ENCODE measurements around the gene CREB5. TPM values are rescaled to one million over a fixed set of nuclear protein-coding genes. Genes with fewer than 3 reads are reported as not detected.

Gene CREB5
- polyA plus RNA-seq, 1 donor from 2014 or later: 3.7 TPM

GRCh38 chr7:28841766-28842165 lies 429.4 kb downstream of the CREB5 start:
- no peaks in the 10 kb centered on the region for H3K9me2 ChIP-seq (ENCODE audit: insufficient read depth, low read length)
- H3K27me3 ChIP-seq (ENCODE audit: insufficient read depth, low read depth, low read length): no peaks in the 10 kb centered on the region
- no peaks in the 10 kb centered on the region for H3F3A ChIP-seq (ENCODE audit: insufficient read depth, low read length, poor library complexity, severe bottlenecking)
- H3K27ac ChIP-seq (ENCODE audit: low read length): no peak overlapping the region
- TF ChIP-seq SMC3 (conservative IDR thresholded peaks at IDR 0.05; ENCODE audit: poor library complexity): no peak
- TF ChIP-seq POLR2AphosphoS5 (IDR thresholded peaks at IDR 0.05): no peak
- TF ChIP-seq EP300 (conservative IDR thresholded peaks at IDR 0.05; ENCODE audit: poor library complexity, severe bottlenecking): no peak
- TF ChIP-seq RAD21 (conservative IDR thresholded peaks at IDR 0.05): no peak
- TF ChIP-seq, protein P1, sequence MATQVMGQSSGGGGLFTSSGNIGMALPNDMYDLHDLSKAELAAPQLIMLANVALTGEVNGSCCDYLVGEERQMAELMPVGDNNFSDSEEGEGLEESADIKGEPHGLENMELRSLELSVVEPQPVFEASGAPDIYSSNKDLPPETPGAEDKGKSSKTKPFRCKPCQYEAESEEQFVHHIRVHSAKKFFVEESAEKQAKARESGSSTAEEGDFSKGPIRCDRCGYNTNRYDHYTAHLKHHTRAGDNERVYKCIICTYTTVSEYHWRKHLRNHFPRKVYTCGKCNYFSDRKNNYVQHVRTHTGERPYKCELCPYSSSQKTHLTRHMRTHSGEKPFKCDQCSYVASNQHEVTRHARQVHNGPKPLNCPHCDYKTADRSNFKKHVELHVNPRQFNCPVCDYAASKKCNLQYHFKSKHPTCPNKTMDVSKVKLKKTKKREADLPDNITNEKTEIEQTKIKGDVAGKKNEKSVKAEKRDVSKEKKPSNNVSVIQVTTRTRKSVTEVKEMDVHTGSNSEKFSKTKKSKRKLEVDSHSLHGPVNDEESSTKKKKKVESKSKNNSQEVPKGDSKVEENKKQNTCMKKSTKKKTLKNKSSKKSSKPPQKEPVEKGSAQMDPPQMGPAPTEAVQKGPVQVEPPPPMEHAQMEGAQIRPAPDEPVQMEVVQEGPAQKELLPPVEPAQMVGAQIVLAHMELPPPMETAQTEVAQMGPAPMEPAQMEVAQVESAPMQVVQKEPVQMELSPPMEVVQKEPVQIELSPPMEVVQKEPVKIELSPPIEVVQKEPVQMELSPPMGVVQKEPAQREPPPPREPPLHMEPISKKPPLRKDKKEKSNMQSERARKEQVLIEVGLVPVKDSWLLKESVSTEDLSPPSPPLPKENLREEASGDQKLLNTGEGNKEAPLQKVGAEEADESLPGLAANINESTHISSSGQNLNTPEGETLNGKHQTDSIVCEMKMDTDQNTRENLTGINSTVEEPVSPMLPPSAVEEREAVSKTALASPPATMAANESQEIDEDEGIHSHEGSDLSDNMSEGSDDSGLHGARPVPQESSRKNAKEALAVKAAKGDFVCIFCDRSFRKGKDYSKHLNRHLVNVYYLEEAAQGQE (IDR thresholded peaks at IDR 0.05; ENCODE audit: borderline replicate concordance): no peak
- TF ChIP-seq CTCF (IDR thresholded peaks at IDR 0.05; ENCODE audit: poor library complexity, severe bottlenecking): no peak
- no peak for TF ChIP-seq MXI1 (conservative IDR thresholded peaks at IDR 0.05; ENCODE audit: poor library complexity, severe bottlenecking)
- no peak for TF ChIP-seq EZH2 (IDR thresholded peaks at IDR 0.05; ENCODE audit: borderline replicate concordance, insufficient read depth, low read length, poor library complexity, severe bottlenecking)
- no peak for TF ChIP-seq TAF1 (IDR thresholded peaks at IDR 0.05; ENCODE audit: low read depth)
- no peak overlapping the region for H2AFZ ChIP-seq (ENCODE audit: low read depth, low read length)
- H4K20me1 ChIP-seq (ENCODE audit: insufficient read depth): no peaks in the 10 kb centered on the region
- no peaks in the 10 kb centered on the region for H3K79me2 ChIP-seq (replicated peaks; ENCODE audit: insufficient read depth, low read length)
- H3K9ac ChIP-seq (ENCODE audit: low read length): no peak overlapping the region
- no peak overlapping the region for H3K4me3 ChIP-seq (ENCODE audit: low read length)
- H3K4me2 ChIP-seq (ENCODE audit: low read length): no peak overlapping the region
- H3K36me3 ChIP-seq (ENCODE audit: insufficient read depth, low read length): no peaks in the 10 kb centered on the region
- no peaks in the 10 kb centered on the region for H3K9me3 ChIP-seq (ENCODE audit: low read length)

GRCh38 chr7:28842769-28843295 lies 430.5 kb downstream of the CREB5 start:
- Histone ChIP-seq H2AFZ (ENCODE audit: low read depth, low read length) (no peak overlapping the region), H3K4me2 (ENCODE audit: low read length) (no peak overlapping the region), H4K20me1 (ENCODE audit: insufficient read depth) (no peaks in the 10 kb centered on the region), H3K9ac (ENCODE audit: low read length) (no peak overlapping the region), H3K36me3 (ENCODE audit: insufficient read depth, low read length) (no peaks in the 10 kb centered on the region), H3K79me2 (replicated peaks; ENCODE audit: insufficient read depth, low read length) (no peaks in the 10 kb centered on the region), H3K4me3 (ENCODE audit: low read length) (no peak overlapping the region), H3K9me2 (ENCODE audit: insufficient read depth, low read length) (no peaks in the 10 kb centered on the region), H3K27me3 (ENCODE audit: insufficient read depth, low read depth, low read length) (no peaks in the 10 kb centered on the region), H3F3A (ENCODE audit: insufficient read depth, low read length, poor library complexity, severe bottlenecking) (no peaks in the 10 kb centered on the region), H3K27ac (ENCODE audit: low read length) (no peak overlapping the region), H3K9me3 (ENCODE audit: low read length) (no peaks in the 10 kb centered on the region)
- TF ChIP-seq POLR2AphosphoS5 (IDR thresholded peaks at IDR 0.05) (no peak), MXI1 (conservative IDR thresholded peaks at IDR 0.05; ENCODE audit: poor library complexity, severe bottlenecking) (no peak), RAD21 (conservative IDR thresholded peaks at IDR 0.05) (no peak), SMC3 (conservative IDR thresholded peaks at IDR 0.05; ENCODE audit: poor library complexity) (no peak), TAF1 (IDR thresholded peaks at IDR 0.05; ENCODE audit: low read depth) (no peak), EZH2 (IDR thresholded peaks at IDR 0.05; ENCODE audit: borderline replicate concordance, insufficient read depth, low read length, poor library complexity, severe bottlenecking) (no peak), CTCF (IDR thresholded peaks at IDR 0.05; ENCODE audit: poor library complexity, severe bottlenecking) (no peak), EP300 (conservative IDR thresholded peaks at IDR 0.05; ENCODE audit: poor library complexity, severe bottlenecking) (no peak)
- TF ChIP-seq, protein P1 (IDR thresholded peaks at IDR 0.05; ENCODE audit: borderline replicate concordance): no peak
